Measurements from ENCODE around the gene SLC39A11.

SLC39A11 gene

GRCh38 chr17:72717276-72717675 lies 375.2 kb downstream of the SLC39A11 start:
- ChIA-PET POLR2A (interaction anchor here (1.3 to 1.5 kb wide), 2 partner anchors 10 to 125 kb away, joined by 4 to 8 read pairs; no protein-coding TSS in a partner anchor), CTCF (interaction anchor here (0.6 to 15.4 kb wide), 4 partner anchors 9 to 468 kb away, joined by 3 to 551 read pairs (median 138); partner anchors contain the start of gene COG1)
- TF ChIP-seq CTCF (IDR thresholded peaks at IDR 0.05; ENCODE audit: insufficient read depth, low read length, missing control alignments) = no peak
- DNase-seq (ENCODE audit: low read depth, low spot score) = no peak
- H3K4me3 ChIP-seq (ENCODE audit: low read depth, low read length) = no peak overlapping the region

- DNase-seq (ENCODE audit: low read depth, low spot score) = peak; percentile 87
- peak overlapping the region; percentile 6; the same call in 1 of the 2 replicates for H3K4me3 ChIP-seq (ENCODE audit: low read depth, low read length)
- ChIA-PET CTCF (interaction anchor here (1.3 to 15.4 kb wide), 4 partner anchors 10 to 470 kb away, joined by 4 to 551 read pairs (median 138); partner anchors contain the start of gene COG1), POLR2A (interaction anchor here (1.3 to 1.5 kb wide), 2 partner anchors 11 to 124 kb away, joined by 4 to 8 read pairs; no protein-coding TSS in a partner anchor)
- no peak for TF ChIP-seq CTCF (IDR thresholded peaks at IDR 0.05; ENCODE audit: insufficient read depth, low read length, missing control alignments)
Measured at GRCh38 chr17:72715906-72716572, 376.4 kb downstream of the SLC39A11 start.

GRCh38 chr17:72714357-72714966 lies 378.0 kb downstream of the SLC39A11 start:
- no peak for TF ChIP-seq CTCF (IDR thresholded peaks at IDR 0.05; ENCODE audit: insufficient read depth, low read length, missing control alignments)
- ChIA-PET POLR2A (no interaction called here), CTCF (interaction anchor here (1.3 to 13.1 kb wide), 4 partner anchors 10 to 482 kb away, joined by 3 to 174 read pairs (median 53); no protein-coding TSS in a partner anchor)
- no peak for DNase-seq (ENCODE audit: low read depth, low spot score)
- H3K4me3 ChIP-seq (ENCODE audit: low read depth, low read length) = no peak overlapping the region

GRCh38 chr17:72713701-72714100 lies 378.8 kb downstream of the SLC39A11 start:
- no peak for TF ChIP-seq CTCF (IDR thresholded peaks at IDR 0.05; ENCODE audit: insufficient read depth, low read length, missing control alignments)
- POLR2A ChIA-PET = interaction anchor here (1.0 kb wide), 1 partner anchor 122 kb away, joined by 3 read pairs; no protein-coding TSS in a partner anchor
- CTCF ChIA-PET = interaction anchor here (1.0 to 13.1 kb wide), 5 partner anchors 12 to 483 kb away, joined by 3 to 174 read pairs (median 7); no protein-coding TSS in a partner anchor
- H3K4me3 ChIP-seq (ENCODE audit: low read depth, low read length) = no peak overlapping the region
- DNase-seq (ENCODE audit: low read depth, low spot score) = no peak

GRCh38 chr17:72711521-72712310 lies 380.8 kb downstream of the SLC39A11 start:
- no peak for DNase-seq (ENCODE audit: low read depth, low spot score)
- POLR2A ChIA-PET = no interaction called here
- CTCF ChIA-PET = interaction anchor here (1.2 to 13.1 kb wide), 4 partner anchors 11 to 271 kb away, joined by 3 to 174 read pairs (median 54); no protein-coding TSS in a partner anchor
- no peak overlapping the region for H3K4me3 ChIP-seq (ENCODE audit: low read depth, low read length)
- TF ChIP-seq CTCF (IDR thresholded peaks at IDR 0.05; ENCODE audit: insufficient read depth, low read length, missing control alignments) = no peak

All from AG04449 (cell line).